Activated naive CD4-positive, alpha-beta T cell treated with anti-CD3 and anti-CD28 coated beads, Interleukin-2, amount 50 U/mL, for 16 hours (primary cell): ENCODE results near the gene ZMIZ1.
"Not testable (repeated sequence)": the region's sequence is repeated elsewhere in the genome, so short reads cannot be mapped to it uniquely, and the experiment has no call there.

Experiments
- DNase-seq: peaks from one replicate; pipeline ENCODE4 v3.0.0-alpha.2; 2020

ZMIZ1 gene

GRCh38 chr10:79332610-79333315 is 264.0 kb downstream of the ZMIZ1 start:
- not testable (repeated sequence) for DNase-seq

- no peak for DNase-seq
Observed at GRCh38 chr10:79333513-79333912, 264.7 kb downstream of the ZMIZ1 start.

GRCh38 chr10:79334573-79334972 is 265.8 kb downstream of the ZMIZ1 start:
- DNase-seq: no peak

- no peak for DNase-seq
Observed at GRCh38 chr10:79335094-79335469, 266.3 kb downstream of the ZMIZ1 start.

GRCh38 chr10:79335470-79336235 is 266.9 kb downstream of the ZMIZ1 start:
- DNase-seq: no peak

- no peak for DNase-seq
Observed at GRCh38 chr10:79336276-79336675, 267.5 kb downstream of the ZMIZ1 start.

DNA sequence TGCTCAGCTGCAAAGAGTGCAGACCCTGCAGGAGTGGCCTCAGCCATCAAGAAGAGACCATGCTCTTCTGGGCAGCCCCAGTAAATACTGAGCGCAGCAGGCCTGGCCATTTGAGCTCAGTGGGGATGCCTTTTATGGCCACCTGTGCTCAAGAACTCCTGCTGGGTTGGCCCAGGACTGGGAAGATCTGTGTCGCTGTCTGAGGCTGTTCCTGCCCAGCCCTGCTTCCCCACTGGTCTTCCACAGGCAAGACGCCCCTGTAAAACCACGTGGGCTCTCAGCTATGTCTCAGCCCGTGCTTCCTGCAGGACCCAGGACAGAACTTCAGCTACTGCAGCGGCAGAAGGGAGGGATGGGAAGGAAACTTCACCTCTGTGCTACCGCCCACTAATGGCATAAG is 268.0 kb downstream of the ZMIZ1 start:
- DNase-seq: no peak

DNA sequence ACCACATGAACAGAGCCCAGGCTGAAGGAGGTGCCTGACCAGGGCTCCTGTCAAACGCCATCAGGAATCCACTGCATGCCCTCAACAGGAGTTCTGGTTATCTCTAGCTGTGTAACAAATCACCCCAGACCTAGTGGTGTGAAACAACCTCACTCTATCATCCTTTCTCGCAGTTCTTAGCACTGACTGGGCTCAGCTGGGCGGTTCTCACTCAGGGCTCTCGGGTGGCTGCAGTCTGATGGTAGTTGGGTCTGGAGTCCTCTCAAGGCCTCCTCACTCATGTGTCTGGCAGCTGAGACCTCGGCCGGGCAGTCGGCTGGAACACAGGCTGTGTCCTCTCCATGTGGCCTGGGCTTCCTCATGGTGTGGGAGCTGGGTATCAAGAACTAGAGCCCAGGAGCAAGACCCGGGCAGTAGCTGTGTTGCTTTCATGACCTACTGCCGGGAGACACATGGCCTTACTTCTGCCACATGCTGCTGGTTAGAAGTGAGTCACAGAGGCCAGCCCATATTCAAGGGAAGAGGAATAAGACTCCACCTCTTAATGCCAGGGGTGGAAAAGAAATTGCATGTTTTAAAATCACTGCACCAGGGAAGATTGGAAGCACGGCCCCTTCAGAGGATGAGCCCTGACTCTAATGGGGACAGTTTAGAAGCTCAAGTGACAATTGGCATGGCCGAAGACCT is 269.2 kb downstream of the ZMIZ1 start:
- DNase-seq: not testable (repeated sequence)

DNA sequence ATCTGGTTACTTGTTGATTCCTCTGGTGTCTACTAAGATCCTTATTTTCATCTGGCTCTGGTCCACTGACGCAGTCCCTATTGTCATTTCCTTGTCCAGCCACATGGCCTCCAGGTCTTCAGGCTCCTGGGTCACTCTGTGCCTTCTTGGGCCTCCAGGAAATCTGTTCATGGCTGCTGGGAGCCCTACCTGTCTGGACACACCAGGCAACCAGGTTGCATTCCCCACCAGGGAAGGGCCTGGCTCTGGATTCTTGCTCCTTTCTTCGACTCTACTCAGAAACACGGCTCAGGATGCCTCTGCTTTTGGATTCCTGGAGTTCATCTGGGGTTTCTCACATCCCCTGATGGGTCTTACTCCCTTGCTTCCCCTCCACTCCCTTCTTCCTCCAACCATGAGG is 270.5 kb downstream of the ZMIZ1 start:
- DNase-seq: no peak

GRCh38 chr10:79340646-79341244 is 272.0 kb downstream of the ZMIZ1 start:
- no peak for DNase-seq

- DNase-seq: no peak
Observed at GRCh38 chr10:79342295-79342761, 273.6 kb downstream of the ZMIZ1 start.

DNA sequence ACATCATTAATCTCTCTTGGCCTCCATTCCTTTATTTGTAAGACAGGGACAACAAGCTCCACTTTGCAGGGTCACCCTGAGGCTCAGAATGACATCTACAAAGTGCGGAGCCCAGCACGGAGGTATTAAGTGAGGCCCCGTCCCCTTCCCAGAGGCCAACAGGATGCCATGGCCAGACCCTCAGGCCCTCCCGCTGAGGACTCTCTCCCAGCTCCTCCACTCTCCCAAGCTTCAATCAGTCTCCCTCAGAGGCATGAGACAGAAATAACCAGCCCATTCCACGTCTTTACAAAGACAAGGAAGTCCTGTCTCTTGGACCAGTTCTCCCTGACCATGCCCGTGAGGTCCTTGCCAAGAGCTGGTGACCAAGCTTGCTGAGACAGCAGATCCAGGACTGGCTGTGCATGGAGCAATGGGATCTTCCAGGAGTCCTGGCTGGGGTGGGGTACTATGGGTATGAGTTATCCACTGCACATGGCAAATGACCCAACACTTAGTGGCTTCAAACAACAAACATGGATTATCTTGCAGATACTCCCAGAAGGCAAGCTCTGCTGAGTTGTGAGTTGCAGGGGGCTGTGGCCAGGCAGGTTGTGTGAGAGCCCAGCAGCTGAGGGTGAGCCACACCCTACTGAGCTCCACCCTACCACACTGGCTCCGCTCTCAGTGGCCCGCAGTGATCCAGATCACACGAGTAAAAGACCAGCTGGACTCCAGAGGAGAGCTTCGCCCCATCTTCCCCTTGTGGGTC is 274.2 kb downstream of the ZMIZ1 start:
- no peak for DNase-seq

GRCh38 chr10:79344502-79345195 is 275.9 kb downstream of the ZMIZ1 start:
- no peak for DNase-seq

- DNase-seq: no peak
Observed at GRCh38 chr10:79345241-79346011, 276.7 kb downstream of the ZMIZ1 start.

DNA sequence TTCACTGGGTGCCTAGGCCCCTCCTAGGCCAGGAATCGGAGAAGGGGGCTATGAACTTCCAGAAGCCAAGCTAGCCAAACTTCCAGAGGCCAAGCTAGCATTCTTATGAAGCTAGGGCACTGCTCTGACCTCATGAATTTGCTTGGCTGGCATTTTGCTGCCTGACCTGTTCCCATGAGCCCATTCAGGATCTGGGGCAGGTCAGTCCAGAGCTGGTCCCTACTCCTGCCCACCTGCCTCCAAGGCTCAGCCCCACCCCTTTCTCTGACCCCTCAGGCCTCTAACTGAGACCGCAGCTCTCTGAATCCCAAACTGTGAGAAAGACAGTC is 277.2 kb downstream of the ZMIZ1 start:
- no peak for DNase-seq

DNA sequence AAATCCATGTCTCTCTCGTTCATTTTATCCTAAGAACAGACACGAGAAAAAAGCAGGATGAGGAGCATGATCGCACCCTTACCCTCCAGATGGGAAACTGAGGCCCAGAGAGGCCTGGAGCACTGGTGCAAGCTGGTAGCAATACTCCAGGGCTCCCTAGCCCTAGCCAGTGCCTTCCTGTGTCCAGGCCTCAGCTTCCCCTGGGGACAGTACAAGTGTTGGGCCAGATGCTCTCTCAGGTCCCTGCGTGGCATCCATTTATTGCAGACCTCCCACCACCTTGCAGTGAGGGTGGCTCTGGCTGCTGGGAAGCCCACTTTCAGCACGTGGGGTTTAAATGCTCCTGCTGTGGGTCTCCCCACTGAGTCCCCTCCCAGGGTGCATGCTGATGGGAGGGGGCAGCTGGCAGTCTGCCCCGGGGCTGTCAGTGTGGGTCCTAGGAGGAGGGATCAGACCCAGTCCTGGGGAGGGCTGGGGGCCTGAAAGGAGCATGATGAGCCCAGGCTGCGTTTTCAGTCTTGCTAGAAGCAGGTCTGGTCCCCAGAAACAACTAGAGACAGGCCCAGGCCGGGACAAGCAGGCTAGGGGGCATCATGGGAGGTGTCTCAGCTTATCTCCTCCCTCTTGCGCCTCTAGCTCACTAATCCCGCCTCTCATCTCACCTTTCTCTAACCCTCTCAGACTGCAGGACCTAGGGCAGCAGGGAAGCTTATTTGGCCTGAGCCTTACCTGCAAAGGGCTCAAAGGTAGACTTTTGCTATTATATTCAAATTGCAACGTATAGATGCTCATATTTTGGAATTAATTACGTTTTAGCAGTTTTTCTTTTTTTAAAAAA is 277.8 kb downstream of the ZMIZ1 start:
- DNase-seq: no peak

DNA sequence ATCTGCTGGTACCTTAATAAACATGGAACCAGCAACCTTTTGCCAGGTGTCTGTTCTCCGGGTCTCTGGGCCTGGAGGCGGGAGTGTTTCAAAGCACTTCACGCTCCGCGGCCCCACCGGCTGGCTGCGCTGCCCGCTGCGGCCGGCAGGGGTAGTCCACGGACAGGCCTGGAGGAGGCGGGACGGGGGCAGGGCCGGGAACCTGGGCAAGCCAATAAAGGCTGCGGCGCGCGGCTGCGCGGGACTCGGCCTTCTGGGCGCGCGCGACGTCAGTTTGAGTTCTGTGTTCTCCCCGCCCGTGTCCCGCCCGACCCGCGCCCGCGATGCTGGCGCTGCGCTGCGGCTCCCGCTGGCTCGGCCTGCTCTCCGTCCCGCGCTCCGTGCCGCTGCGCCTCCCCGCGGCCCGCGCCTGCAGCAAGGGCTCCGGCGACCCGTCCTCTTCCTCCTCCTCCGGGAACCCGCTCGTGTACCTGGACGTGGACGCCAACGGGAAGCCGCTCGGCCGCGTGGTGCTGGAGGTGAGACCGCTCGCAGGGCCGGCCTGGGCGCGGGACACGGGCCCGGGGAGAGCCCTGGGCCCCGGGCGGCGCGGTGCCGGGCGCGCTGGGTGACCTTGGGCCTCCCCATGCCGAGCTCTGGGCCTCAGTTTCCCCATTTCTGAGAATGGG is 278.6 kb downstream of the ZMIZ1 start, which contains the start of gene PPIF:
PPIF (plus strand) TSS at position 244 of the 668 bp plus-strand sequence; CDS start at position 324, 80 bp downstream.
- peak; percentile 94 for DNase-seq

DNA sequence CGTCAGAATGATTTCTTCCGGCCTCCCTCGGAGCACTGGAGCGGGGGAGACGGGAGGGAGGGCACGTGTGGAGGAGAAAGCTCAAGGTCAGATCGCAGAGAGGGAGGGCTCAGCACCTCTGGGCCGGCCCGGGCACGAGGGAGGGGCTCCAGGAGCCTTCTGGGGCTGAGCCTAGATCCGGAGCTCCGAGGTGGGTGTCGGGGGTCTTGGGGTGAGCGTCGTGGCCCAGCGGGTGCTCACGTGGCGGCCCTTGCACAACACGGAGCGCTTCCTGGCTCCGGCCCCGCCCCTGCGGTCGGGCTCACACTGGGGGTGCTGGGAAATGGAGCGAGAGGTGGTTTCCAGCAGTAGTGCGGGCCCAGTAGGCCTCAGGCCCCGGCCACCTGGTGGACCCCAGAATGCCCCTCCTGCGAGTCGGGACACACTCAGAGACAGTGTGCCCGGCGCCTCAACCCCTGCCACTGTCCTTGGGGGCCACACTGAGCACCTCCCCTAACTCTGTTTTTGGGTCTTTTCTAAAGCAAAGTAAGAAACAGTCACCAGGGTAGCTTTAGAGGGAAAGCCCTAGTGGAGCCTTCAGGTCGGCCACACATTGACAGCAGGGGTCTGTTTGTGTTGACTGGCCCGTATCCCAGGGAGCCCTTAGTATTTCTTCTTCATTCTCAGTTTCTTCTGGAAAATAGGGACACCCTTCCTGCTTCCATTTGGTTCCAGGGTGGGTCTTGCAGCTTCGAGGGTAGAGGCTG is 279.3 kb downstream of the ZMIZ1 start:
- peak; percentile 79 for DNase-seq

GRCh38 chr10:79348640-79348988 is 279.8 kb downstream of the ZMIZ1 start:
- no peak for DNase-seq
